Adipocyte (in vitro differentiated cells): ENCODE measurements around the gene H2BK1.

Source experiments
- DNase-seq: peaks from one replicate; pipeline ENCODE4 v3.0.0-alpha.2; 2015; ENCODE audit warnings: low read depth
- H3K27me3 ChIP-seq: replicated peaks from 2 replicates; pipeline ENCODE4 v1.7.0; 2013; ENCODE audit warnings: mild to moderate bottlenecking, low read length, moderate library complexity; ENCODE audit not compliant: control insufficient read depth, insufficient read depth
- H3K36me3 ChIP-seq: 2 replicates; pipeline ENCODE4 v1.7.0; 2013; ENCODE audit warnings: low read length, mild to moderate bottlenecking, moderate library complexity; ENCODE audit not compliant: control insufficient read depth, insufficient read depth, severe bottlenecking
- H3K4me1 ChIP-seq: 2 replicates; pipeline ENCODE4 v1.7.0; 2013; ENCODE audit warnings: mild to moderate bottlenecking, low read length, moderate library complexity; ENCODE audit not compliant: control insufficient read depth, insufficient read depth
- H3K4me3 ChIP-seq: 2 replicates; pipeline ENCODE4 v1.7.0; 2013; ENCODE audit warnings: mild to moderate bottlenecking, low read length, moderate library complexity
- H3K9ac ChIP-seq: 2 replicates; pipeline ENCODE4 v1.7.0; 2013; ENCODE audit warnings: mild to moderate bottlenecking, low read length, moderate library complexity
- H3K9me3 ChIP-seq: 2 replicates; pipeline ENCODE4 v1.7.0; 2013; ENCODE audit warnings: mild to moderate bottlenecking, low read length, moderate library complexity; ENCODE audit not compliant: control insufficient read depth

The H2BK1 gene

DNA sequence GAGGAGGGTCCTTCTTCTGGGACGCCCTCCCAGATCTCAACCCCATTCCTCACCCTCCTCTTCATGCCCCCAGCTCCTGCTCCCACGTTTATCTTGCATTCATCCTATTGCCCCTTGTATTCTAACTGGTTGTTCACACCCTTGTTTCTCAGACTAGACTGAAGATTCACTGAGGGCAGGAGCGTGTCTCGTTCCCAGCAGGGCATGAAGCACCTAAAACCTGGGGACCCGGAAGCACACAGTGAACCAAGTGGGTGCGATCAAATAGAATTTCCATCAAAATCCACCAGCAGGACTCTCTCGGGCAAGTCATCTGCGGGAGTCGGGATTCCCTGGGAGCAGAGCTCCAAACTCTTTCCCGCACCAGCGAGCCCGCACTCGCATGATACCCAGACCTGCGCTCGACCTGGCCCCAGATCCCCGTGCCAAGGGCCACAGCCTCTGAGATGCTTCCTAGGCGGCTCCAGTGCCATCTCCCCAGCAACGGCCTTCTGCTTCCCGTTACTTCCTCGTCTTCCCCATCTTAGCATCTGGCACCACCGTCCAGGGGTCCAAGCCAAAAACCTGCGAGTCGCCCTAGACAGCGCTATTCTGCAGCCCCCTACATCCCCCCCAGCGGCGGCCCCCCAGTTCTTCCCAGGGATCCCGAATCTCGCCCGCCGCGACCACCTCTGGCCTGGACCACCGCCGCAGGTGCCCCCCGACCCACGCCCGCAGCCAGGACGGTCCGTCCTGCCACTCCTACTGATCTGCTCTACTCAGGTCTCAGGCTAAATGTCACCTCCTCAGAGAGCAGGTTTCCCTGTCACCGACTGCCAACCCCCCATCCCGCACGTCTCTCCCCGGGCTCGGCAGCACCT is 36.7 kb downstream of the H2BK1 start:
- Histone ChIP-seq H3K9me3 (no peaks in the 10 kb centered on the region), H3K4me1 (no peaks in the 10 kb centered on the region), H3K36me3 (no peaks in the 10 kb centered on the region), H3K27me3 (peaks cover 75% of the 10 kb centered on the region), H3K9ac (no peak overlapping the region), H3K4me3 (no peak overlapping the region)
- no peak for DNase-seq

DNA sequence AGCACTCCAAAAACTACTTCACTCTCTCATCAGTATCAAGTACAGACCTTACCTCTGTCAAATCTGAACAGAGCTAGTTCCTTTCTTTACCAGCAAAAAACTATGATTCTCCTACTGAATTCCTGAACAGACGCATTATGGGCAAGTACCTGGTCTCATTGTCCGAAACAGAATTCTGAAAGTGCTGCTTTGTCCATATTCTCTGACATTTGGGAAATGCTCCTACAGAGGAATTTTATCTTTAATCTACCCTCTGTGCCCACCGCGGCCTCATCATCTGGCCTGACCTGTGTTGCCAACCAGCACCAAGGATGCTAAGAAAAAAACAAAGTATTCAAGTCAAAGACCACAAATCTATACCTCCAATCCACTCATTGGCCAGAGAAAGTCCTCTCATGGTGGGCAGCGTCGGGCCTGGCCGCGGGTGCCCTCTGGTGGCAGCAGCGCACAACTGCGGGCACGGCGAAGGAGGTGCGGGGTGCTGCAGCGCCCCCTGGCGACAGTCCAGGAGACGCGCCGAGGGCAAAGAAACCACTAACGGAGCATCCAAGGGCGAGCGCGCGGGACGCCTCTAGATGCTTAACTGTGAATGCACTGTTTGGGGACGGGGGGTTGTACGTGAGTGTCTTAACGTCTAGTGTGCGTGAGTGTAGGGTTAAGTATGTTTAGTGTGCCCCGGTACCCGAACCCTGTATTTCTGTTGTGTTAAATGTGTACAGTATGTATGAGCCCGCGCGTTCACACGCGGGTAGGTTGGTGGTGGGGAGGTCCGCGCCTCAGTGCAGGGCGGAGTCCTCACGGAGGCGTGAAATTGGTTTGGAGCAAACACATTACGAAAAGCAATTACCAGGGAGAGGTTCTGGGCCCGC is 37.8 kb downstream of the H2BK1 start:
- Histone ChIP-seq H3K9ac (no peak overlapping the region), H3K4me3 (no peak overlapping the region), H3K9me3 (no peaks in the 10 kb centered on the region), H3K36me3 (no peaks in the 10 kb centered on the region), H3K4me1 (no peaks in the 10 kb centered on the region), H3K27me3 (peaks cover 73% of the 10 kb centered on the region)
- DNase-seq, result peak; percentile 86

DNA sequence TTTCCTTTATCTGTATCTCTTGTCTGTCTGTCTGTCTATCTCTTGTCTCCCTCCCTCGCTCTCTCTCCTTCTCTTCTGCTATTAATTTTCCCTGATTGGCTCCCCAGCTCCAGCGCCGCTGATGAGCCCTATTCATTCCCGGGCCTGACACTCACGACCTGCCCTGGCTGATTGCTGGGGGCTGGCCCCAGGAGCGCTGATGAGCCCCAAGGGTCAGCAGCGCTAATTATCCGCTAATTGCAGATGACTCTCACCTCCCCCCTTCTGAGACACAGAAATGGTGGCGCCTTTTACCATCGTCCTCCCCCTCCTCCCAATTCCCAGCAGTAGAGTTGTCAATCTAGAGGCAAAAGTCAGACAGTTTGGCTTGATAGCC is 41.5 kb downstream of the H2BK1 start:
- Histone ChIP-seq H3K9ac (no peak overlapping the region), H3K27me3 (peaks cover 64% of the 10 kb centered on the region), H3K4me3 (no peak overlapping the region), H3K36me3 (no peaks in the 10 kb centered on the region), H3K4me1 (no peaks in the 10 kb centered on the region), H3K9me3 (no peaks in the 10 kb centered on the region)
- DNase-seq, result no peak

- Histone ChIP-seq H3K9ac (no peak overlapping the region), H3K27me3 (peaks cover 58% of the 10 kb centered on the region), H3K36me3 (no peaks in the 10 kb centered on the region), H3K4me1 (no peaks in the 10 kb centered on the region), H3K4me3 (no peak overlapping the region), H3K9me3 (no peaks in the 10 kb centered on the region)
- peak; percentile 35 for DNase-seq
Measured at GRCh38 chr7:151168003-151168786, 42.1 kb downstream of the H2BK1 start.

DNA sequence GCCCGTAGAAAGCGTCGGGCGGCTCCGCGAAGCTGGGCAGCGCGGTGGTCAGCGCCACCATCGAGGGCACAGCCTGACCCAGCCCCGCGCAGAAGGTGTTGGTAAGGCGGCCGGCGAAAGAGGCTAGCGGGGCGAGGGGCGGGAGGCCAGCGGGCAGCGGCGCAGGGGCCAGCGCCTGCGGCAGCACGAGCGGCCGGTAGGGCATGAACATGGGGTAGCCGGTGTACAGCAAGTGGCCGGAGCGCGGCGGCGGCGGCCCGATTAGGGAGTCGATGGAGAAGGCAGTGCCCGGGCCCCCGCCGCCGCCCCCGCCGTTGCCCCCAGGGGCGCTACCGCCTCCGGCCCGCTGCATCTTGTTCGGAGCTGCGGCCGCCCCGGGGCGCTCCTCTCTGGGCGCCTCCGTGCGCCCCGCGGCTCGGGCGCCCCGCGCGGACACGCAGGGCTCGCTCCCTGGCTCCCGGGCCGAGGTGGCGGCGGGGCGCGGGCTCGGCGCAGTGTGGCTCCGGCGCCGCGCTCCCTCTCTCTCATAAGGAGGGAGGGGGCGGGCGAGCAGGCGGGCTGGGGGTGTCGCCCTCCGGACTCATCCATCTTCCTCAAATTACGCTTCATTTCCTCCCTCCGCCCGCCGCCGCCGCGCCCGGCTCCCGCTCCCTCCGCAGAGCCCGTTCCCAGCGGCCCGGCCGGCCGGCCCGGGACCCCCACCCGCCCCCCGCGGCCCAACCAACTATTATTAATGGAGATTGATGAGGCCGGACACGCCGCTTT is 42.9 kb downstream of the H2BK1 start, which contains the start of gene GBX1:
Gene GBX1 (minus strand): TSS at position 498 of the 765 bp plus-strand sequence. CDS start 146 bp downstream, at position 352.
- peak; percentile 30 for DNase-seq

DNA sequence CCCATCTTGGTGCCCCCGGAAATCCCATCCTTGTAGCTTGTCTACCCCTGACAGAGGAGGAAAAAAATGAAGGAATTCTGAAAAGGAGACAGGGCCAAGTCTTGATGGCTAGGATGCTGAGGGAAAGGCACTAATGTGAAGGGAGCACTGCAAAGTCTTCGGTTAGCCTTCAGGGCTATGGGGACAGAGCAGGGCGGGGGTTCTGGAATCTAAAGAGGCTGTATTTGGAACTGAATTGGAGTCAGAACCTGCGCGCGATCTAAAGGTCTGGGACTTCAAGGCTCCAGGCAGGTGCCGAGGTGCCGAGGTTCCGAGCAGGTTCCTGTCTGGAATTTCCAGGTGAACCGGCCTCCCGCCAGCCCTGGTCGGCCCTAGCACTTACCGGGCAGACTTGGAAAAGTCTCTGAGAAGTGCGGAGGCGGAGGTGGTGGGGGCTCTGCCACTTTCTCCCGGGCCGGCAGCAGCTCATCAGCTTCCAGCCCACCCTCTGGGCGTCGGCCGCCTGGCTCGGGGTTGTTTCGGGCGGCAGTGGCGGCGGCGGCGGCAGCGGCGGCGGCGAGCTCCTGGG is 43.6 kb downstream of the H2BK1 start:
- Histone ChIP-seq H3K9ac (no peak overlapping the region), H3K27me3 (peaks cover 58% of the 10 kb centered on the region), H3K9me3 (no peaks in the 10 kb centered on the region), H3K4me3 (peak overlapping the region; percentile 41), H3K36me3 (no peaks in the 10 kb centered on the region), H3K4me1 (no peaks in the 10 kb centered on the region)
- no peak for DNase-seq

More for the DNA sequence above, 42.9 kb downstream of the H2BK1 start, which contains the start of gene GBX1:
- H3K27me3 ChIP-seq, result peaks cover 55% of the 10 kb centered on the region
- H3K9ac ChIP-seq, result no peak within 1 kb of the TSS
- peak within 1 kb of the TSS; percentile 41 for H3K4me3 ChIP-seq
- no peaks in the 10 kb centered on the region for H3K9me3 ChIP-seq
- no peaks in the 10 kb centered on the region for H3K4me1 ChIP-seq
- H3K36me3 ChIP-seq, result no peaks in the 10 kb centered on the region

DNA sequence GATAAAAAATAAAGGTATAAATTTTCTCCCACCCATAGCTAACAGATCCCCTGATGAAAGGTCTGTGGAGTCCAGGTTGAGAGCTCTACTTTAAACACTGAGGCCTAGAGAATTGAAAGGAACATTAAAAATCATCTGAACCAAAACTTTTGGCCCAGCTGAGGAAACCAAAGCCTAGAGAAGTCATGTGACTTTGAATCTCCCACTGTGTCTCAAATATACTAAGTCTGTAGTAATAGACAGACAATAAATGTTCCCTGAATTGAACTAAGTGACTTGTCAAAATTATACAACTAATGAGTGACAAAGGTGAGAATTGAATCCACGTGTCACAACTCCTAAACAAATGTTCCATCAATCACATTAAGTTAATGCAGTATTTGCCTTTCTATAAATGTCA is 48.5 kb downstream of the H2BK1 start:
- no peak for DNase-seq
- no peaks in the 10 kb centered on the region for H3K9me3 ChIP-seq
- no peaks in the 10 kb centered on the region for H3K4me1 ChIP-seq
- no peak overlapping the region for H3K4me3 ChIP-seq
- no peaks in the 10 kb centered on the region for H3K36me3 ChIP-seq
- H3K9ac ChIP-seq, result no peak overlapping the region
- H3K27me3 ChIP-seq, result peaks cover 62% of the 10 kb centered on the region
